Neural progenitor cell (in vitro differentiated cells): ENCODE results near the gene SORBS2. TPM values are rescaled to one million over a fixed set of nuclear protein-coding genes. Genes with fewer than 3 reads are reported as not detected.
A peak's percentile ranks its signal among the peaks of the same experiment; 100 is the strongest.

Experiments used
- DNase-seq: peaks from one replicate; pipeline ENCODE4 v3.0.0-alpha.2; 2016; ENCODE audit warnings: low spot score
- H2AFZ ChIP-seq: fragments of 200-600 bp; sonication (generic); replicated peaks from 2 replicates; pipeline ENCODE4 v1.6.1; 2016; ENCODE audit warnings: antibody characterized with exemption
- H3F3A ChIP-seq: fragments of 200-600 bp; sonication (generic); 2 replicates; pipeline ENCODE4 v1.6.1; 2016; ENCODE audit warnings: antibody characterized with exemption, low read depth
- H3K27ac ChIP-seq: fragments of 200-600 bp; sonication (generic); 2 replicates; pipeline ENCODE4 v1.5.1; 2016; ENCODE audit warnings: mild to moderate bottlenecking
- H3K27me3 ChIP-seq: fragments of 200-600 bp; sonication (generic); 2 replicates; pipeline ENCODE4 v1.6.1; 2016; ENCODE audit warnings: mild to moderate bottlenecking, moderate library complexity
- H3K36me3 ChIP-seq: fragments of 200-600 bp; sonication (generic); 2 replicates; pipeline ENCODE4 v1.5.1; 2016
- H3K4me1 ChIP-seq: fragments of 200-600 bp; sonication (generic); 2 replicates; pipeline ENCODE4 v1.6.1; 2016; ENCODE audit warnings: mixed run types
- H3K4me2 ChIP-seq: fragments of 200-600 bp; sonication (generic); 2 replicates; pipeline ENCODE4 v1.6.1; 2016
- H3K4me3 ChIP-seq: fragments of 200-600 bp; sonication (generic); 2 replicates; pipeline ENCODE4 v1.5.1; 2016
- H3K79me2 ChIP-seq: fragments of 200-600 bp; sonication (generic); 2 replicates; pipeline ENCODE4 v1.6.1; 2016; ENCODE audit warnings: low read depth
- H3K9ac ChIP-seq: fragments of 200-600 bp; sonication (generic); 2 replicates; pipeline ENCODE4 v1.6.1; 2016
- H3K9me3 ChIP-seq: fragments of 200-600 bp; sonication (generic); 2 replicates; pipeline ENCODE4 v1.5.1; 2016; ENCODE audit warnings: low read depth
- H4K20me1 ChIP-seq: fragments of 200-600 bp; sonication (generic); 2 replicates; pipeline ENCODE4 v1.6.1; 2016; ENCODE audit warnings: low read depth
- H3K27ac Mint-ChIP-seq: 3 replicates; pipeline ENCODE4 v1.8.0; 2021; ENCODE audit warnings: mixed read lengths
- H3K27me3 Mint-ChIP-seq: 2 replicates; pipeline ENCODE4 v1.8.0; 2022; ENCODE audit warnings: low read depth, mild to moderate bottlenecking, inconsistent platforms, moderate library complexity, mixed read lengths; ENCODE audit not compliant: insufficient read depth
- H3K36me3 Mint-ChIP-seq: 3 replicates; pipeline ENCODE4 v1.8.0; 2021; ENCODE audit warnings: mixed read lengths
- H3K4me1 Mint-ChIP-seq: 3 replicates; pipeline ENCODE4 v1.8.0; 2021; ENCODE audit warnings: mixed read lengths
- H3K4me3 Mint-ChIP-seq: 3 replicates; pipeline ENCODE4 v1.8.0; 2021; ENCODE audit warnings: mild to moderate bottlenecking, moderate library complexity, mixed read lengths
- H3K9me3 Mint-ChIP-seq: 3 replicates; pipeline ENCODE4 v1.8.0; 2020; ENCODE audit warnings: mixed read lengths
- EZH2 ChIP-seq: fragments of 200-600 bp; sonication (generic); IDR thresholded peaks from 2 replicates; pipeline ENCODE4 v1.6.1; 2017; ENCODE audit warnings: antibody characterized with exemption, mild to moderate bottlenecking, moderate library complexity
- EZH2phosphoT487 ChIP-seq: fragments of 200-600 bp; sonication (generic); IDR thresholded peaks from 2 replicates; pipeline ENCODE4 v1.6.1; 2017; ENCODE audit warnings: antibody characterized with exemption
- total RNA-seq: library from RNA; depleted of rRNA; stranded (reverse); fragments of >200 nt; gene quantifications from 2 replicates; pipeline ENCODE4 v1.2.3, GENCODE V29; 2015; ENCODE audit warnings: low replicate concordance
- TF ChIP-seq, protein P1 (sequence below): fragments of 200-600 bp; sonication (generic); IDR thresholded peaks from 2 replicates; pipeline ENCODE4 v1.5.1; 2017; ENCODE audit warnings: antibody characterized with exemption, mild to moderate bottlenecking

Gene SORBS2
- total RNA-seq, 1 donor from 2014 or later = 15.7 TPM

GRCh38 chr4:185665655-185666054 lies 146.3 kb downstream of the SORBS2 start:
- H3K27me3 Mint-ChIP-seq = no peaks in the 10 kb centered on the region
- Histone ChIP-seq H3K9ac (no peak overlapping the region), H4K20me1 (no peaks in the 10 kb centered on the region), H3K79me2 (no peaks in the 10 kb centered on the region), H3K4me3 (no peak overlapping the region), H3K9me3 (no peaks in the 10 kb centered on the region), H3K36me3 (no peaks in the 10 kb centered on the region), H3K4me1 (no peaks in the 10 kb centered on the region), H2AFZ (no peak overlapping the region), H3F3A (peaks cover 7% of the 10 kb centered on the region), H3K4me2 (no peak overlapping the region), H3K27me3 (no peaks in the 10 kb centered on the region), H3K27ac (no peak overlapping the region)
- H3K4me3 Mint-ChIP-seq = no peak overlapping the region
- no peak for DNase-seq
- TF ChIP-seq EZH2 (no peak), EZH2phosphoT487 (no peak)
- TF ChIP-seq, protein P1, sequence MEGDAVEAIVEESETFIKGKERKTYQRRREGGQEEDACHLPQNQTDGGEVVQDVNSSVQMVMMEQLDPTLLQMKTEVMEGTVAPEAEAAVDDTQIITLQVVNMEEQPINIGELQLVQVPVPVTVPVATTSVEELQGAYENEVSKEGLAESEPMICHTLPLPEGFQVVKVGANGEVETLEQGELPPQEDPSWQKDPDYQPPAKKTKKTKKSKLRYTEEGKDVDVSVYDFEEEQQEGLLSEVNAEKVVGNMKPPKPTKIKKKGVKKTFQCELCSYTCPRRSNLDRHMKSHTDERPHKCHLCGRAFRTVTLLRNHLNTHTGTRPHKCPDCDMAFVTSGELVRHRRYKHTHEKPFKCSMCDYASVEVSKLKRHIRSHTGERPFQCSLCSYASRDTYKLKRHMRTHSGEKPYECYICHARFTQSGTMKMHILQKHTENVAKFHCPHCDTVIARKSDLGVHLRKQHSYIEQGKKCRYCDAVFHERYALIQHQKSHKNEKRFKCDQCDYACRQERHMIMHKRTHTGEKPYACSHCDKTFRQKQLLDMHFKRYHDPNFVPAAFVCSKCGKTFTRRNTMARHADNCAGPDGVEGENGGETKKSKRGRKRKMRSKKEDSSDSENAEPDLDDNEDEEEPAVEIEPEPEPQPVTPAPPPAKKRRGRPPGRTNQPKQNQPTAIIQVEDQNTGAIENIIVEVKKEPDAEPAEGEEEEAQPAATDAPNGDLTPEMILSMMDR = no peak
- peaks cover 11% of the 10 kb centered on the region for H3K36me3 Mint-ChIP-seq
- H3K9me3 Mint-ChIP-seq = no peaks in the 10 kb centered on the region
- peak overlapping the region; percentile 69 for H3K27ac Mint-ChIP-seq
- H3K4me1 Mint-ChIP-seq = peaks cover 7% of the 10 kb centered on the region

DNA sequence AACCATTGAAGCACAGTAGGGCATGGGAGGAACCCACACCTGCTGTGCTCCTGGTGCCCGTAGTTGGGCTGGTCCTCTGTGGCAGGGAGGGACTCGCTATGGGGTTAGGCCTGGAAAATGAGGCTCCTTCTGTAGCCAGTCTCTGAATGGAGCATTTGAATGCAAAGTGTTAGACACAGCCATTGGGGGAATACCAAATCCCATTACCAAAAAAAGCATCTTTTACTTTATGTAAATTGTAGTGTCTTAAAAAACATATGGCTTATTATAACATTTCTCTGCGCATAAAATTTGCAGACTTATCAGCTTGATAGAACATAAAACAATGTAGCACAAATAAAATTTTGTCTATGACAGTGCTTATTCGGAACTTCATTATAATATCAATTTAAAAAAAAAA lies 147.5 kb downstream of the SORBS2 start:
- Mint-ChIP-seq H3K9me3 (no peaks in the 10 kb centered on the region), H3K4me3 (no peak overlapping the region), H3K27me3 (no peaks in the 10 kb centered on the region), H3K27ac (no peak overlapping the region), H3K36me3 (peaks cover 14% of the 10 kb centered on the region), H3K4me1 (peaks cover 7% of the 10 kb centered on the region)
- Histone ChIP-seq H3K9me3 (no peaks in the 10 kb centered on the region), H3K27me3 (no peaks in the 10 kb centered on the region), H2AFZ (no peak overlapping the region), H3F3A (peaks cover 7% of the 10 kb centered on the region), H3K79me2 (no peaks in the 10 kb centered on the region), H3K36me3 (no peaks in the 10 kb centered on the region), H3K4me3 (no peak overlapping the region), H3K27ac (no peak overlapping the region), H3K4me1 (no peaks in the 10 kb centered on the region), H3K4me2 (no peak overlapping the region), H4K20me1 (no peaks in the 10 kb centered on the region), H3K9ac (no peak overlapping the region)
- TF ChIP-seq EZH2 (no peak), EZH2phosphoT487 (no peak)
- TF ChIP-seq, protein P1 = no peak
- DNase-seq = no peak

GRCh38 chr4:185662030-185662778 lies 149.8 kb downstream of the SORBS2 start:
- Mint-ChIP-seq H3K4me3 (no peak overlapping the region), H3K36me3 (peaks cover 19% of the 10 kb centered on the region), H3K9me3 (no peaks in the 10 kb centered on the region), H3K27ac (no peak overlapping the region), H3K4me1 (peaks cover 7% of the 10 kb centered on the region), H3K27me3 (no peaks in the 10 kb centered on the region)
- no peak for DNase-seq
- H3K4me2 ChIP-seq = no peak overlapping the region
- H3K79me2 ChIP-seq = no peaks in the 10 kb centered on the region
- no peak overlapping the region for H3K27ac ChIP-seq
- peaks cover 5% of the 10 kb centered on the region for H3K4me1 ChIP-seq
- no peaks in the 10 kb centered on the region for H3K27me3 ChIP-seq
- H3F3A ChIP-seq = peaks cover 7% of the 10 kb centered on the region
- no peak overlapping the region for H3K4me3 ChIP-seq
- no peaks in the 10 kb centered on the region for H3K9me3 ChIP-seq
- TF ChIP-seq EZH2 (no peak), EZH2phosphoT487 (no peak)
- TF ChIP-seq, protein P1 = no peak
- no peak overlapping the region for H2AFZ ChIP-seq
- no peak overlapping the region for H3K9ac ChIP-seq
- H4K20me1 ChIP-seq = no peaks in the 10 kb centered on the region
- H3K36me3 ChIP-seq = no peaks in the 10 kb centered on the region
